Activated CD4-positive, alpha-beta memory T cell treated with anti-CD3 and anti-CD28 coated beads for 36 hours (primary cell): ENCODE measurements around the gene OSBP. TPM values are rescaled to one million over a fixed set of nuclear protein-coding genes. Genes with fewer than 3 reads are reported as not detected.

Experiments
- microRNA-seq: library from miRNA; unstranded; fragments of <30 nt; microRNA quantifications from one replicate; pipeline ENCODE4 v1.2.0, GENCODE V29; 2022; ENCODE audit warnings: borderline number of aligned reads, borderline microRNAs expressed, borderline replicate concordance
- total RNA-seq, 2 experiments: library from RNA; stranded (reverse); gene quantifications; one replicate each; pipeline ENCODE4 v1.2.3, GENCODE V29; 2021

Gene OSBP
- total RNA-seq, 2 experiments from 2014 or later: 37.2 to 40.9 TPM

Small RNA genes within 50 kb of the gene (microRNA-seq; reads per million reads assigned to microRNA genes)
- gene MIR3162: not detected

Other genes starting within 250 kb of the OSBP start
- gene OR5A2, start 189.4 kb downstream of the OSBP start, total RNA-seq: not detected
- not detected for gene OR5A1, start 179.3 kb downstream of the OSBP start, total RNA-seq
- gene OR4D6, start 158.8 kb downstream of the OSBP start, total RNA-seq: not detected
- not detected for gene OR4D10, start 142.5 kb downstream of the OSBP start, total RNA-seq
- gene OR4D11, start 112.2 kb downstream of the OSBP start, total RNA-seq: not detected
- gene OR4D9, start 104.2 kb downstream of the OSBP start, total RNA-seq: not detected
- 10 to 100 TPM; 58.3 to 62.3 TPM for gene PATL1, start 53.3 kb upstream of the OSBP start, total RNA-seq
- gene OR10V1, start 98.1 kb upstream of the OSBP start, total RNA-seq: not detected
- gene STX3, start 139.6 kb upstream of the OSBP start, total RNA-seq: 10 to 100 TPM; 11.7 to 12.3 TPM
- 10 to 100 TPM; 80.2 to 80.5 TPM for gene MRPL16, start 195.0 kb upstream of the OSBP start, total RNA-seq
- gene CBLIF, start 229.7 kb upstream of the OSBP start, total RNA-seq: not detected